ENCODE data around the gene PLXDC2.
A peak's percentile ranks its signal among the peaks of the same experiment; 100 is the strongest.
"Not testable (repeated sequence)": the region's sequence is repeated elsewhere in the genome, so short reads cannot be mapped to it uniquely, and the experiment has no call there.

The PLXDC2 gene

DNA sequence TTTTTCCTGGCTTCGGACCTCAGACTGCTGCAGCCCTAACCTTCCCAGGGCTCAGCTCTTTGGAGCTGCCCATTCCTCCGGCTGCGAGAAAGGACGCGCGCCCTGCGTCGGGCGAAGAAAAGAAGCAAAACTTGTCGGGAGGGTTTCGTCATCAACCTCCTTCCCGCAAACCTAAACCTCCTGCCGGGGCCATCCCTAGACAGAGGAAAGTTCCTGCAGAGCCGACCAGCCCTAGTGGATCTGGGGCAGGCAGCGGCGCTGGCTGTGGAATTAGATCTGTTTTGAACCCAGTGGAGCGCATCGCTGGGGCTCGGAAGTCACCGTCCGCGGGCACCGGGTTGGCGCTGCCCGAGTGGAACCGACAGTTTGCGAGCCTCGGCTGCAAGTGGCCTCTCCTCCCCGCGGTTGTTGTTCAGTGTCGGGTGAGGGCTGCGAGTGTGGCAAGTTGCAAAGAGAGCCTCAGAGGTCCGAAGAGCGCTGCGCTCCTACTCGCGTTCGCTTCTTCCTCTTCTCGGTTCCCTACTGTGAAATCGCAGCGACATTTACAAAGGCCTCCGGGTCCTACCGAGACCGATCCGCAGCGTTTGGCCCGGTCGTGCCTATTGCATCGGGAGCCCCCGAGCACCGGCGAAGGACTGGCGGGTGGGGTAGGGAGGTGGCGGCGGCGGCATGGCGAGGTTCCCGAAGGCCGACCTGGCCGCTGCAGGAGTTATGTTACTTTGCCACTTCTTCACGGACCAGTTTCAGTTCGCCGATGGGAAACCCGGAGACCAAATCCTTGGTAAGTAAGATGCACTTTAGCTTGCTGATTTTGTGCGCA lies at the start of gene PLXDC2:
Gene PLXDC2 (plus strand): TSS at position 22 of the 820 bp plus-strand sequence.
- Histone ChIP-seq H3K27ac (peak within 1 kb of the TSS; percentile 92 to 99), H3K4me3 (peak within 1 kb of the TSS; percentile 98)
- DNase-seq (ENCODE audit: low spot score): peak; percentile 82
- TF ChIP-seq, protein P1, sequence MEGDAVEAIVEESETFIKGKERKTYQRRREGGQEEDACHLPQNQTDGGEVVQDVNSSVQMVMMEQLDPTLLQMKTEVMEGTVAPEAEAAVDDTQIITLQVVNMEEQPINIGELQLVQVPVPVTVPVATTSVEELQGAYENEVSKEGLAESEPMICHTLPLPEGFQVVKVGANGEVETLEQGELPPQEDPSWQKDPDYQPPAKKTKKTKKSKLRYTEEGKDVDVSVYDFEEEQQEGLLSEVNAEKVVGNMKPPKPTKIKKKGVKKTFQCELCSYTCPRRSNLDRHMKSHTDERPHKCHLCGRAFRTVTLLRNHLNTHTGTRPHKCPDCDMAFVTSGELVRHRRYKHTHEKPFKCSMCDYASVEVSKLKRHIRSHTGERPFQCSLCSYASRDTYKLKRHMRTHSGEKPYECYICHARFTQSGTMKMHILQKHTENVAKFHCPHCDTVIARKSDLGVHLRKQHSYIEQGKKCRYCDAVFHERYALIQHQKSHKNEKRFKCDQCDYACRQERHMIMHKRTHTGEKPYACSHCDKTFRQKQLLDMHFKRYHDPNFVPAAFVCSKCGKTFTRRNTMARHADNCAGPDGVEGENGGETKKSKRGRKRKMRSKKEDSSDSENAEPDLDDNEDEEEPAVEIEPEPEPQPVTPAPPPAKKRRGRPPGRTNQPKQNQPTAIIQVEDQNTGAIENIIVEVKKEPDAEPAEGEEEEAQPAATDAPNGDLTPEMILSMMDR (IDR thresholded peaks at IDR 0.05): no peak

DNA sequence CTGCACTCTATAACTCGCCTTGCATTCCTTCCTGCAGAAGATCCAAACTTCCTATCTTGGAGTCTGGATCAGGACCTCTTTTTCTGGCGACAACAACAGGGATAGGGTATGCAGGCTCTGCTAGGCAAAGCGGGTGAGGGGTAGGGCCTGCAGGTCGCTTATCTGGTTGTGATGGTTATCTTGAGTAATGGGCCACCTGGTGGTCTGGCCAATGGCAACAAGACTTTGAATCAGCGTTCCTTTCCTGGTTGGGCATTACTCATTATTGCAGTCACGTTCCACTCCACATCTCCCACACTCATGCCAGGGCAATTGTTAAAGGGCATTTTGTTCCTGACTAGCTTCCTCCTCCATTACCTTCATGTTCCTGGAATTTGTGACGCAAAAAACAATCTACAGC lies 48.4 kb upstream of the PLXDC2 start:
- TF ChIP-seq, protein P1 (IDR thresholded peaks at IDR 0.05): no peak
- H3K27ac ChIP-seq: no peak overlapping the region

DNA sequence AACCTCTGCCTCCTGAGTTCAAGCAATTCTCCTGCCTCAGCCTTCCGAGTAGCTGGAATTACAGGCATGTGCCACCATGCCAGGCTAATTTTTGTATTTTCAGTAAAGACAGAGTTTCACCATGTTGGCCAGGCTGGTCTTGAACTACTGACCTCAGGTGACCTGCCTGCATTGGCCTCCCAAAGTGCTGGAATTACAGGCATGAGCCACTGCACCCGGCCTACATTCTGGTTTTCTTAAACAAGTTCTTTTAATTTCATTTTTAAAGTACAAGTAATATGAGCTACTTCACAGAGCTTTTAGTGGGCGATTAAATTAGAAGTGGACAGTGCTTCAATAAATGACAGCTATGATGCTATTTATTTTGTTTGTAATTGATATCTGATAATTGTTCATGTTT lies 46.4 kb upstream of the PLXDC2 start:
- H3K27ac ChIP-seq; DNase-seq (ENCODE audit: low spot score); H3K4me3 ChIP-seq: not testable (repeated sequence)

More for the DNA sequence above, 48.4 kb upstream of the PLXDC2 start:
- no peak overlapping the region for H3K4me3 ChIP-seq
- no peak for DNase-seq (ENCODE audit: low spot score)

DNA sequence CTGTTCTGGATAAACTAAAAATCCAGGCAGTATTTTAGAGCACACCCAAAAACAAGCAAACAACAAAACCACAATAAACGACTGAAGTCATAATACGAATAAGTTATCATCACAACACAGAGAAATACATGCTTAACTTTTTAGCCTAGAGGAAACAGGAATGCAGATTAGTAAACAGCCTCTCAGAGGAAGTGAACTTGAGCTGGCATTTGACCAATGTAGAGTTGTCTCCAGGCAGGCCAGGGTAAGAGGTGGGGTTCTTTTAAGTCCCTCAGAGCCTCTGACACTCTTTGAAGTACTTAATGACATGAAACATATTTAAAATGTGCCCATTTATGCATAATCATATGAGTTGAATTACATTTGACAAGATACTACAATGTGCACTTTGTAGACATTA lies 43.3 kb upstream of the PLXDC2 start:
- DNase-seq (ENCODE audit: low spot score): no peak
- Histone ChIP-seq H3K27ac (no peak overlapping the region), H3K4me3 (no peak overlapping the region)
- TF ChIP-seq, protein P1 (IDR thresholded peaks at IDR 0.05): no peak

DNA sequence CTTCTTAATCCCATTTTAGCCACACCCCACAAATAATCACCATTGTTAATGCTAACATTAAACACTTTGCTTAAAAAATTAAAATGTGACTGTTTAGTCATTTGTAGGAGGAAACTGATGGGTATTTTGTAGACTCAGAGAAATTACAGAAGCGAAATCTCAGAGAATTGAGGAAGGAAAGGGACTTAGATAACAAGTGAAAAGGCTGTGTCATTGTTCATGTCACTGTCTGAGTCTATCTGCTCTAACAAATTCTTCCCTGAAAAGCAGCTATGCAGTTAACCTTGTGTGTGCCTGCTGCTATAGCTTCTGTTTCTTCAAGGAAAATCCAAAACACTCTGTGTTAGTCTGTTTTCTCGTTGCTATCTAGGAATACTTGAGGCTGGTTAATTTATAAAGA lies 40.9 kb upstream of the PLXDC2 start:
- no peak overlapping the region for H3K4me3 ChIP-seq
- TF ChIP-seq, protein P1 (IDR thresholded peaks at IDR 0.05): no peak
- DNase-seq (ENCODE audit: low spot score): no peak
- no peak overlapping the region for H3K27ac ChIP-seq

DNA sequence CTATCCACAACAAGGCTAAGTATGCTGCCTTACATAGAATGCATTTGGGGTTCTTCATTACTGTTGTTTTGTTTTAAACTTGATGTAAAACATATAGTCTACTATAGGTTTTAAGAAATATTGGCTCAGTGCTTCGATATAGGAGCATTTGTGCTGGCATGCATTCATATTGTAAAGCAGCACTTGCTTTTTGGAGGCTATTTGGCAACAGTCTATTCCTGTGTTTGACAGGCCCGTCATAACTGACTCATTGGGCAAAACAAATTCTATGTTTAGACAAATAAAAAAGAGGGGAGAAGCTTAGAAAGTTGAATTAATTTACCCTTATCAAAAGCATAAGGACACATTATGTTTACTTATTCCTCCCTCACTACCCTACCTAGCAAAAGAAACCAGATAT lies 38.4 kb upstream of the PLXDC2 start:
- TF ChIP-seq, protein P1 (IDR thresholded peaks at IDR 0.05): no peak
- no peak overlapping the region for H3K27ac ChIP-seq
- no peak overlapping the region for H3K4me3 ChIP-seq
- DNase-seq (ENCODE audit: low spot score): no peak

DNA sequence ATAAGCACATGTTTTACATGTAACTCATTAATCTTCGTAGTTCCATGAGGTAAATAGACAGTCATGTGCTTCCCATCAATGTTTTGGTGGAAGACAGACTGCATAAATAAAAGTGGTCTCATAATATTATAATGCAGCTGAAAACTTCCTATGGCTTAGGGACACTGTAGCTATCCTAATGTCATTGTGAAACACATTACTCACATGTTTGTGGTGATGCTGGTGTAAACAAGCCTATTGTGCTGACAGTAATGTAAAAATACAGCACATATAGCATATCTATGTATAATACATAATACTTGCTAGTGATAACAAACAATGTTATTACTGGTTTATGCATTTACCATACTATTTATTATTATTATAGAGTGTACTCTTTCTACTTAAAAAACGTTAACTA lies 37.2 kb upstream of the PLXDC2 start:
- Histone ChIP-seq H3K27ac (no peak overlapping the region), H3K4me3 (no peak overlapping the region)
- TF ChIP-seq, protein P1 (IDR thresholded peaks at IDR 0.05): no peak
- no peak for DNase-seq (ENCODE audit: low spot score)
